Measurements from ENCODE around the gene LYRM2. TPM values are rescaled to one million over a fixed set of nuclear protein-coding genes. Genes with fewer than 3 reads are reported as not detected.

The LYRM2 gene
- total RNA-seq, 4 donors from 2014 or later = 18.3 to 33.4 (median 21.9) TPM

DNA sequence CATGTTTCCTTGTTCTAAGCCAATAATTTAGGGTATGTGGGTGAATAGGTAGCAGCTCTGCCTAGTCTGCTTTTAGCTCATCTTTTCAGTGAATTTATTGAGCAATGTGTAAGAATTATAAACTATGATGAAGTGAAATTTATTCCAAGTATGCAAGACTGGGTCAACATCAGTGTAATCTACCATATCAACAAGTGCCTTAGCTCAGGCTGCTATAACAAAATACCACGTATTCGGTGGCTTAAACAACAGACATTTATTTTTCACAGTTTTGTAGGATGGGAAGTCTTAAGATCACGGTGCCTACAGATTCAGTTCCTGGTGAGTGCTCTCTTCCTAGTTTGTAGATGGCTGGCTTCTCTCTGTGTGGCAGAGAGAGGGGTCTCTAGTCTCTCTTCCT, 54.0 kb downstream of the LYRM2 start:
- Histone ChIP-seq H3K4me1 (no peaks in the 10 kb centered on the region), H3K27me3 (no peaks in the 10 kb centered on the region), H3K4me3 (no peak overlapping the region), H3K36me3 (no peaks in the 10 kb centered on the region), H3K27ac (no peak overlapping the region), H3K9me3 (no peaks in the 10 kb centered on the region)
- TF ChIP-seq POLR2AphosphoS5 (IDR thresholded peaks at IDR 0.05) = no peak
- TF ChIP-seq POLR2A (IDR thresholded peaks at IDR 0.05) = no peak
- TF ChIP-seq CTCF (IDR thresholded peaks at IDR 0.05) = no peak
- no peak for TF ChIP-seq EP300 (IDR thresholded peaks at IDR 0.05)
- WGBS, 2 donors (ENCODE audit: low coverage in 1 of 2) = 85 to 86% methylated on average over 3 of the region's 3 CpGs
- no peak for ATAC-seq

- Histone ChIP-seq H3K4me3 (no peak overlapping the region), H3K4me1 (no peaks in the 10 kb centered on the region), H3K36me3 (no peaks in the 10 kb centered on the region), H3K27ac (no peak overlapping the region), H3K9me3 (no peaks in the 10 kb centered on the region), H3K27me3 (no peaks in the 10 kb centered on the region)
- WGBS, 2 donors (ENCODE audit: low coverage in 1 of 2) = 85 to 94% methylated on average over 1 to 2 of the region's 2 CpGs
- ATAC-seq = no peak
- TF ChIP-seq EP300 (IDR thresholded peaks at IDR 0.05) = no peak
- no peak for TF ChIP-seq POLR2A (IDR thresholded peaks at IDR 0.05)
- no peak for TF ChIP-seq POLR2AphosphoS5 (IDR thresholded peaks at IDR 0.05)
- TF ChIP-seq CTCF (IDR thresholded peaks at IDR 0.05) = no peak
Observed at GRCh38 chr6:89583559-89583958, 55.0 kb downstream of the LYRM2 start.

DNA sequence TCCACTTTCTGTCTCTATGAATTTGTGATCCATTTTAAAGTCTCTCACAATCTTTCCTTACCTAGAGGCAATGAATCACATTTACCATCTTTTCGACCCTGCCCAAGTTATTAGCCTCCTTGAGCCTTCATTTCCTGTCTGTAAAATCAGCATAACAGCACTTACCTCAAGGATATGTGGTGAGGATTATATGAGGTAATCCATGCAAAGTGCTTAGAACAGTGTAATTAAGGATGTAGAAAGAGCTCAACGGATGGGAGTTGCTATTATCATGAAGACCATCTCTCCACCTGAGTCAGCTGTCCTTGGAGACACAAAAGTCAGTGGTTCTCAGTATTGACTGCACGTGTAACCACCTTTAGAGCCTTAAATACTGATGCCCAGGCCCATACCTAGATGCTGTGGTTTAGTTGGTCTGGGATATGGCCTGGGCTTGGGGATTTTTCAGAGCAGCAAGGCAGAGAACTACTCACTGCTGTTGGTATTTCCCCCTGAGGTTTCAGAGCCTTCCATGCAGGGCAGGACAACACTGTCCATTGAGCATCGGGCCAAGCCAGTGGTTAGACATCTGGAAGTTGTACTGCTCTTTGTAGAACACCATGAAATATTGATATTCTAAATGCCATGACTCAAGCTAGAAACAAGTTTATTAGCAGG, 55.8 kb downstream of the LYRM2 start:
- TF ChIP-seq CTCF (IDR thresholded peaks at IDR 0.05) = no peak
- TF ChIP-seq EP300 (IDR thresholded peaks at IDR 0.05) = no peak
- no peak for TF ChIP-seq POLR2AphosphoS5 (IDR thresholded peaks at IDR 0.05)
- TF ChIP-seq POLR2A (IDR thresholded peaks at IDR 0.05) = no peak
- no peak for ATAC-seq
- no peaks in the 10 kb centered on the region for H3K27me3 ChIP-seq
- H3K4me1 ChIP-seq = no peaks in the 10 kb centered on the region
- H3K36me3 ChIP-seq = no peaks in the 10 kb centered on the region
- no peak overlapping the region for H3K27ac ChIP-seq
- H3K4me3 ChIP-seq = no peak overlapping the region
- no peaks in the 10 kb centered on the region for H3K9me3 ChIP-seq
- 67 to 88% methylated on average over 2 to 4 of the region's 4 CpGs for WGBS, 2 donors (ENCODE audit: low coverage in 1 of 2)

DNA sequence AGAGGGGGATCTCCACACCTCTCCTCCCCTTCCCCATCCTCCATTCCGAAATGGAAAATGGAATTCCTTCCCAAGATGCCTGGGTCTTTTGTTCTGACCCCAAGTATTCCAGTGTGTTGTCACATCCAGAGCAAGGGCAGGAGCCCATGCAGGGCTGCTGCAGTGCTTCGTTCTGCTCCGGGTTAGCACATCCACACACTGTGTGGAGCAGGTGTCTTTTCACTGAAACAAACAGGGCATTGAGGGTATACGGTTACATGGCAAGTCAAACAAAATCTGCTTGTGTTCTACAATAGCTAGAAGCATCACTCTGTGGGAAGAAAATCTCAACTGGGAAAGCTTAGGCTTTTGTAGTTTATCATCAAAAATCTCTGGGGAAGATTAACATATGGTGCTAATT, 56.9 kb downstream of the LYRM2 start:
- no peak for TF ChIP-seq POLR2AphosphoS5 (IDR thresholded peaks at IDR 0.05)
- TF ChIP-seq POLR2A (IDR thresholded peaks at IDR 0.05) = no peak
- TF ChIP-seq CTCF (IDR thresholded peaks at IDR 0.05) = no peak
- TF ChIP-seq EP300 (IDR thresholded peaks at IDR 0.05) = no peak
- ATAC-seq = no peak
- Histone ChIP-seq H3K4me1 (no peaks in the 10 kb centered on the region), H3K36me3 (no peaks in the 10 kb centered on the region), H3K27me3 (no peaks in the 10 kb centered on the region), H3K9me3 (no peaks in the 10 kb centered on the region), H3K4me3 (no peak overlapping the region), H3K27ac (no peak overlapping the region)
- WGBS, 2 donors (ENCODE audit: low coverage in 1 of 2) = 68% methylated on average over 3 of the region's 4 CpGs; no CpG with 5 or more reads in 1 of the 2 donors

GRCh38 chr6:89580997-89581666, 57.4 kb downstream of the LYRM2 start:
- no peak overlapping the region for H3K27ac ChIP-seq
- no peaks in the 10 kb centered on the region for H3K27me3 ChIP-seq
- no peak for ATAC-seq
- H3K4me1 ChIP-seq = no peaks in the 10 kb centered on the region
- TF ChIP-seq CTCF (IDR thresholded peaks at IDR 0.05) = no peak
- no peak for TF ChIP-seq POLR2AphosphoS5 (IDR thresholded peaks at IDR 0.05)
- no peak for TF ChIP-seq POLR2A (IDR thresholded peaks at IDR 0.05)
- no peak for TF ChIP-seq EP300 (IDR thresholded peaks at IDR 0.05)
- WGBS, 2 donors (ENCODE audit: low coverage in 1 of 2) = 78 to 79% methylated on average over 3 of the region's 3 CpGs
- H3K4me3 ChIP-seq = no peak overlapping the region
- no peaks in the 10 kb centered on the region for H3K9me3 ChIP-seq
- H3K36me3 ChIP-seq = no peaks in the 10 kb centered on the region
